GM19099 (cell line): ENCODE measurements around the gene SFN.
A peak's percentile ranks its signal among the peaks of the same experiment; 100 is the strongest.

Source experiments
- POLR2A ChIP-seq: IDR thresholded peaks from 3 replicates; pipeline ENCODE4 v1.6.1; 2011; ENCODE audit warnings: low read depth; ENCODE audit not compliant: insufficient read length; ENCODE audit errors: extremely low read depth

SFN gene

GRCh38 chr1:26887125-26887524 is 24.2 kb downstream of the SFN start:
- TF ChIP-seq POLR2A, result no peak

GRCh38 chr1:26888231-26888630 is 25.3 kb downstream of the SFN start:
- TF ChIP-seq POLR2A, result no peak

GRCh38 chr1:26889551-26890466 is 26.9 kb downstream of the SFN start, which contains the start of gene GPN2:
GPN2 (minus strand) TSS chr1:26890283; CDS start chr1:26890096, 187 bp downstream.
- TF ChIP-seq POLR2A, result peak; percentile 88

GRCh38 chr1:26890467-26890796 is 27.5 kb downstream of the SFN start:
- no peak for TF ChIP-seq POLR2A

GRCh38 chr1:26894263-26894662 is 31.3 kb downstream of the SFN start:
- TF ChIP-seq POLR2A, result no peak

GRCh38 chr1:26897351-26897750 is 34.4 kb downstream of the SFN start:
- TF ChIP-seq POLR2A, result no peak

GRCh38 chr1:26900001-26900814 is 37.3 kb downstream of the SFN start, which contains the start of gene GPATCH3:
GPATCH3 (minus strand) TSS chr1:26900467; CDS start chr1:26900442, 25 bp downstream.
- peak; percentile 93 for TF ChIP-seq POLR2A

GRCh38 chr1:26900815-26901511 is 38.0 kb downstream of the SFN start:
- TF ChIP-seq POLR2A, result no peak

GRCh38 chr1:26907071-26907917 is 44.3 kb downstream of the SFN start:
- no peak for TF ChIP-seq POLR2A

GRCh38 chr1:26909951-26910342 is 47.0 kb downstream of the SFN start:
- TF ChIP-seq POLR2A, result no peak

- TF ChIP-seq POLR2A, result no peak
Measured at GRCh38 chr1:26910343-26911160, 47.6 kb downstream of the SFN start.

GRCh38 chr1:26911399-26912146 is 48.6 kb downstream of the SFN start:
- TF ChIP-seq POLR2A, result no peak

- TF ChIP-seq POLR2A, result no peak
Measured at GRCh38 chr1:26912147-26912490, 49.2 kb downstream of the SFN start.
